Kidney (tissue), 22 donors: ENCODE results near the gene CSN2. TPM values are rescaled to one million over a fixed set of nuclear protein-coding genes. Genes with fewer than 3 reads are reported as not detected.

Experiments used
- DNase-seq, 5 donors: peaks; one replicate each; pipeline ENCODE4 v3.0.0-alpha.2; 2013 to 2020
- FAIRE-seq: peaks from 2 replicates; lab custom pipeline; 2012; peaks lifted over from hg19 to GRCh38; lab: Jason Lieb, UNC
- H3K27ac ChIP-seq, 2 donors: one replicate each; pipeline ENCODE4 v1.7.0; 2013; ENCODE audit warnings: low read depth in 2 of 2, low read length in 2 of 2, inconsistent platforms in 1 of 2
- H3K27me3 ChIP-seq: one replicate; pipeline ENCODE4 v1.7.1; 2013; ENCODE audit warnings: low read length, inconsistent platforms; ENCODE audit not compliant: control insufficient read depth, insufficient read depth
- H3K36me3 ChIP-seq, 3 donors: one replicate each; pipeline versions ENCODE4 v1.7.0 to v1.7.1; 2013; ENCODE audit warnings: low read length in 3 of 3, control low read depth in 1 of 3, inconsistent platforms in 1 of 3; ENCODE audit not compliant: insufficient read depth in 3 of 3, control insufficient read depth in 2 of 3
- H3K4me1 ChIP-seq, 3 donors: one replicate each; pipeline versions ENCODE4 v1.7.0 to v1.7.1; 2013; ENCODE audit warnings: low read length in 3 of 3, inconsistent platforms in 1 of 3, low read depth in 1 of 3; ENCODE audit not compliant: control insufficient read depth in 2 of 3, insufficient read depth in 2 of 3
- H3K4me3 ChIP-seq, 3 donors: one replicate each; pipeline versions ENCODE4 v1.7.0 to v1.8.1; 2013; ENCODE audit warnings: low read length in 3 of 3, control low read depth in 1 of 3, inconsistent platforms in 1 of 3
- H3K9ac ChIP-seq, 3 donors: one replicate each; pipeline versions ENCODE4 v1.7.0 to v1.7.1; 2013; ENCODE audit warnings: low read length in 3 of 3, control low read depth in 1 of 3, inconsistent platforms in 1 of 3
- H3K9me3 ChIP-seq, 3 donors: one replicate each; pipeline versions ENCODE4 v1.7.0 to v1.7.1; 2013; ENCODE audit warnings: low read length in 3 of 3, control low read depth in 1 of 3, inconsistent platforms in 1 of 3; ENCODE audit not compliant: control insufficient read depth in 2 of 3, insufficient read depth in 1 of 3
- intact Hi-C: fragments of 100-400 bp; cut with DNase I; formaldehyde crosslinking; loops from one replicate; pipeline ENCODE4 v1.11.1; 2022
- long read RNA-seq, 10 donors: library from polyadenylated mRNA in 1 of 10; unstranded in 1 of 10; transcript quantifications; one replicate each; pipeline ENCODE4 v2.0.0 and lab custom pipeline, GENCODE V29; 2021 to 2026
- polyA plus RNA-seq: library from polyadenylated mRNA; stranded (reverse); fragments of 350-450 nt; fragmentation: Illumina TruSeq; extraction: RNeasy Lipid Tissue Mini Kit (QIAGEN cat#74804); gene quantifications from one replicate; pipeline ENCODE4 v1.2.3, GENCODE V29; 2014; ENCODE audit warnings: low read depth, low replicate concordance; ENCODE audit not compliant: insufficient read depth
- total RNA-seq: library from RNA; stranded (reverse); fragmentation: NEBNext Ultra II Directional; extraction: Animal tissue kit (Norgen Biotek cat#: 25700); gene quantifications from one replicate; pipeline ENCODE4 v1.2.1, GENCODE V29; 2021
- TF ChIP-seq, protein P1 (sequence below): IDR thresholded peaks from 3 replicates; pipeline ENCODE4 v1.5.1; 2012; ENCODE audit warnings: mild to moderate bottlenecking, moderate library complexity, borderline replicate concordance; ENCODE audit not compliant: insufficient read depth; ENCODE audit errors: extremely low read depth
- donor health status: control.
- donor health status: control.
- donor health status: control.
- donor health status: control.
- donor health status: control.
- donor health status: DM: yes; HTN: yes; CAD: no.
- donor health status: Normal renal cell carcinoma (clear cell type).

The CSN2 gene, protein sequence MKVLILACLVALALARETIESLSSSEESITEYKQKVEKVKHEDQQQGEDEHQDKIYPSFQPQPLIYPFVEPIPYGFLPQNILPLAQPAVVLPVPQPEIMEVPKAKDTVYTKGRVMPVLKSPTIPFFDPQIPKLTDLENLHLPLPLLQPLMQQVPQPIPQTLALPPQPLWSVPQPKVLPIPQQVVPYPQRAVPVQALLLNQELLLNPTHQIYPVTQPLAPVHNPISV
- total RNA-seq: not detected
- not detected for polyA plus RNA-seq
- long read RNA-seq, donor 1: 0 reads
- long read RNA-seq, donor 2: 0 reads
- long read RNA-seq, donor 3: 0 reads
- long read RNA-seq, donor 4: 0 reads
- long read RNA-seq, donor 5: 0 reads
- long read RNA-seq, donor 6: 0 reads
- long read RNA-seq, donor 7: 0 reads
- long read RNA-seq, donor 8: 0 reads
- long read RNA-seq, donor 9: 0 reads
- long read RNA-seq, donor 10: 0 reads

DNA sequence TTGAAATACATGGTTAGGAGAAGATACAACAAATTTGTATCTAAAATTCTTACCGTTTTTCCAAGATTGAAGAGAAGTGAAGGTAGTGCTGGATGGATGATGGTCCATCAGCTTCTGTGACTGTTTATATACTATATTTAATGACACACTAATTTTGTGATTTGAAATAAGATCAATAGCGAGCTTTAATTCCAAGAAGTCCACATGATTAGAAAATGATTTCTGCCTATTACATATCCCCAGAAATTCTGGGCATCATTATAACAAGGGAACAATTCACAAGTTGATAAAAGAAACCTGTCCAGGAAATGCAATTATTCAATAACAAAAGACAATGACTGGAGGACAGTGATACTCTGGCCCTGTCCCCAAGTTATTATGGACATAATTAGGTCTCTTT is at the start of gene CSN2:
TSS of gene CSN2 (minus strand) at position 101 of the 400 bp plus-strand sequence. CDS start 4,733 bp downstream, outside the sequence.
- no peak within 1 kb of the TSS for H3K4me3 ChIP-seq
- H3K9me3 ChIP-seq: no peaks in the 10 kb centered on the region
- no peaks in the 10 kb centered on the region for H3K4me1 ChIP-seq
- H3K27ac ChIP-seq: no peak within 1 kb of the TSS
- TF ChIP-seq, protein P1, sequence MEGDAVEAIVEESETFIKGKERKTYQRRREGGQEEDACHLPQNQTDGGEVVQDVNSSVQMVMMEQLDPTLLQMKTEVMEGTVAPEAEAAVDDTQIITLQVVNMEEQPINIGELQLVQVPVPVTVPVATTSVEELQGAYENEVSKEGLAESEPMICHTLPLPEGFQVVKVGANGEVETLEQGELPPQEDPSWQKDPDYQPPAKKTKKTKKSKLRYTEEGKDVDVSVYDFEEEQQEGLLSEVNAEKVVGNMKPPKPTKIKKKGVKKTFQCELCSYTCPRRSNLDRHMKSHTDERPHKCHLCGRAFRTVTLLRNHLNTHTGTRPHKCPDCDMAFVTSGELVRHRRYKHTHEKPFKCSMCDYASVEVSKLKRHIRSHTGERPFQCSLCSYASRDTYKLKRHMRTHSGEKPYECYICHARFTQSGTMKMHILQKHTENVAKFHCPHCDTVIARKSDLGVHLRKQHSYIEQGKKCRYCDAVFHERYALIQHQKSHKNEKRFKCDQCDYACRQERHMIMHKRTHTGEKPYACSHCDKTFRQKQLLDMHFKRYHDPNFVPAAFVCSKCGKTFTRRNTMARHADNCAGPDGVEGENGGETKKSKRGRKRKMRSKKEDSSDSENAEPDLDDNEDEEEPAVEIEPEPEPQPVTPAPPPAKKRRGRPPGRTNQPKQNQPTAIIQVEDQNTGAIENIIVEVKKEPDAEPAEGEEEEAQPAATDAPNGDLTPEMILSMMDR: no peak
- H3K36me3 ChIP-seq: no peaks in the 10 kb centered on the region
- DNase-seq: no peak
- no peaks in the 10 kb centered on the region for H3K27me3 ChIP-seq
- H3K9ac ChIP-seq: no peak within 1 kb of the TSS
- intact Hi-C loops: no loop called here
- no peak for FAIRE-seq

DNA sequence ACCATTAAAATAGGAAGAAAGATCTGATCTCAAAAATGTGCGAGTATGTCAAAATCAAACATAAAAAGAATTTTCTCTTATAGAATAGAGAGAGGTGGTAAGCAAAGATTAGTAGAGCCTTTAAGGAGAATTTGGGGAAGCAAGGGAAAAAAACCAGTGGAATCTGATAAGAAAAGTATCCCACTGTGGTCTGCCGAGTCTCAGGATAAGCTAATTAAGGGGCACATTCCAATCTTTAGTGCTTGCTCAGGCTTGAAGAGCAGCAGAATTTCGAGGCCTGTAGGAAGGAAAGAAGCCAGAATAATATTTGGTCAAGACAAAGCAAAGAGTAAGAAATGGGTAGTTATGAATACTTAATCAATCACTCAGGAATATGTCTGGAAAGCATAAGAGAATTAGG is 43.2 kb upstream of the CSN2 start:
- intact Hi-C loops: no loop called here
- Histone ChIP-seq H3K4me1 (no peaks in the 10 kb centered on the region), H3K36me3 (no peaks in the 10 kb centered on the region), H3K27ac (no peak overlapping the region), H3K9ac (no peak overlapping the region), H3K4me3 (no peak overlapping the region), H3K9me3 (no peaks in the 10 kb centered on the region), H3K27me3 (no peaks in the 10 kb centered on the region)
- DNase-seq: no peak
- no peak for FAIRE-seq
- TF ChIP-seq, protein P1: no peak

DNA sequence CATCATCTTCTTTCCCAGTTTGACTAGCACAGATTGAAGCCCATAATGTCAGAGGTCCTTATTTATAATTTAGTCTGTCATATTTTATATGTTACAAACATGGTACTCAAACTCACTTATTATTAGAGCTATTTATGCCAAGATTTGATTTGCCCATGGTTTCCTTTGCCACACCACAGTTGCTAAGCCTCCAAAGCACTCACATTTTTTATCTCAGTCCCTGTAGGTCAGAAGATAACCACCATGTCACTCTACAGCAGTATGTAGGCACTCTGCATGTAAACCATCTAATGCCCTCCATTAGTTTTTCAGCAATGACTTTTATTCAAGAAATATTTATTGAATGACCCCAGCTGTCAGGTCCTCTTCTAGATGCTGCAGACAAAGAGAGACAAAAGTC is 37.0 kb upstream of the CSN2 start:
- no peaks in the 10 kb centered on the region for H3K27me3 ChIP-seq
- H3K9me3 ChIP-seq: no peaks in the 10 kb centered on the region
- no peak overlapping the region for H3K27ac ChIP-seq
- TF ChIP-seq, protein P1: no peak
- H3K4me3 ChIP-seq: no peak overlapping the region
- intact Hi-C loops: no loop called here
- no peak for FAIRE-seq
- H3K4me1 ChIP-seq: no peaks in the 10 kb centered on the region
- DNase-seq: no peak
- no peaks in the 10 kb centered on the region for H3K36me3 ChIP-seq
- no peak overlapping the region for H3K9ac ChIP-seq
